ENCODE results near the gene CDC42BPB.

The CDC42BPB gene

DNA sequence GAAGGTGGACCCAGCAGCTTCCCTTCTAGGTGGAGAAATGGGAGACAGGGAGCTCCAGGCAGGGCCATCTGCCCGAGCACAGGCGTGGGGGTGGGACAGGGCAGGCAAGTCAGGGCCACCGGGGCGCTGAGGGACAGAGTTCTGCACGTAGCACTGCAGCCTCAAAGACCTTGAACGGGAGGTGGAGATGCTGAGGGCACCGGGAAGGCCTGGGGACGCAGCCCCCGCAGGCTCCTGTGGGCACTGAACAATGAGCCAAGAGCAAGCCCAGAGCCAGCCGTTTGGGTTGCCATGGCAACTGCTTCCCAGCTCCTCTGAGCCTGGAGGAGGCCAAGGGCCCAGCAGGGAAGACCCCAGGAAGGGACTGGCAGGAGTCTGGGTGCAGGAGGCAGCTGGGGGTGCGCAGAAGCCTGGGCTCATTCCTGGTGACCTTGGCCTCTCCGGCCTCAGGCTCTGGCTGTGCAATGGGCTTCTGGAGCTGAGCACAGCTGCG, 30.0 kb upstream of the CDC42BPB start:
- H3K4me1 Mint-ChIP-seq = peaks cover 3% of the 10 kb centered on the region
- CTCF ChIA-PET = interaction anchor here (0.6 to 1.8 kb wide), 3 partner anchors 9 to 18 kb away, joined by 3 to 11 read pairs (median 3); no protein-coding TSS in a partner anchor
- no peaks in the 10 kb centered on the region for H3K36me3 Mint-ChIP-seq
- no peak overlapping the region for H3K4me3 Mint-ChIP-seq
- no peak for DNase-seq
- no peak overlapping the region for H3K27ac Mint-ChIP-seq
- peaks cover 58% of the 10 kb centered on the region for H3K27me3 Mint-ChIP-seq
- no peaks in the 10 kb centered on the region for H3K9me3 Mint-ChIP-seq

DNA sequence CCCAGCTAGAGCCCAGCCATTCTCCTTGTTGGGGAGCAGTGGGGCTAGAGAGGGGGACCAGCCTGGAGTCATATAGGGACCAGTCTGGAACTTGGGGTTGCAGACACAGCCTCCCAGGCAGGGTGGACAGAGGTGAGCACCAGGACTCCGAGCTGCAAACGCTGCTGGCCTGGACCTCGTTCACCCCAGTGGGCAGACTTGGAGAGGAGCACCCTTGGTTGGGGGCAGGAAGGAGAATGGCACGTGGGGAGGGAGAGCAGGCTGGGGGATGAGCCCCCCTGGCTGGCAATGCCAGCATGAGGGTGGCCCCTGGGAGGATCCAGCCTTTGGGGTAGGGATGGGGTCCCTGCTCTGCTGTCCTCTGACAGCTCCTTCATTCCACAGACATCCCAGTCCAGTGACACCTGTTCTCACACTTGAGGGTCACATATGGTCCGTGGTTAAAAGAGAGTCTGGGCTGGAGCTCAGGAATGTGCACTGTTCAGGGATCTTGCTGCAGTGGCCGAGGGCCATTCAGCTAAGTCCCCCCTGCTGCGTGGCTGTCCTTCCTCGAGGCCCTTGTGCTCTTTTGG, 29.5 kb upstream of the CDC42BPB start:
- peaks cover 3% of the 10 kb centered on the region for H3K4me1 Mint-ChIP-seq
- H3K9me3 Mint-ChIP-seq = no peaks in the 10 kb centered on the region

DNA sequence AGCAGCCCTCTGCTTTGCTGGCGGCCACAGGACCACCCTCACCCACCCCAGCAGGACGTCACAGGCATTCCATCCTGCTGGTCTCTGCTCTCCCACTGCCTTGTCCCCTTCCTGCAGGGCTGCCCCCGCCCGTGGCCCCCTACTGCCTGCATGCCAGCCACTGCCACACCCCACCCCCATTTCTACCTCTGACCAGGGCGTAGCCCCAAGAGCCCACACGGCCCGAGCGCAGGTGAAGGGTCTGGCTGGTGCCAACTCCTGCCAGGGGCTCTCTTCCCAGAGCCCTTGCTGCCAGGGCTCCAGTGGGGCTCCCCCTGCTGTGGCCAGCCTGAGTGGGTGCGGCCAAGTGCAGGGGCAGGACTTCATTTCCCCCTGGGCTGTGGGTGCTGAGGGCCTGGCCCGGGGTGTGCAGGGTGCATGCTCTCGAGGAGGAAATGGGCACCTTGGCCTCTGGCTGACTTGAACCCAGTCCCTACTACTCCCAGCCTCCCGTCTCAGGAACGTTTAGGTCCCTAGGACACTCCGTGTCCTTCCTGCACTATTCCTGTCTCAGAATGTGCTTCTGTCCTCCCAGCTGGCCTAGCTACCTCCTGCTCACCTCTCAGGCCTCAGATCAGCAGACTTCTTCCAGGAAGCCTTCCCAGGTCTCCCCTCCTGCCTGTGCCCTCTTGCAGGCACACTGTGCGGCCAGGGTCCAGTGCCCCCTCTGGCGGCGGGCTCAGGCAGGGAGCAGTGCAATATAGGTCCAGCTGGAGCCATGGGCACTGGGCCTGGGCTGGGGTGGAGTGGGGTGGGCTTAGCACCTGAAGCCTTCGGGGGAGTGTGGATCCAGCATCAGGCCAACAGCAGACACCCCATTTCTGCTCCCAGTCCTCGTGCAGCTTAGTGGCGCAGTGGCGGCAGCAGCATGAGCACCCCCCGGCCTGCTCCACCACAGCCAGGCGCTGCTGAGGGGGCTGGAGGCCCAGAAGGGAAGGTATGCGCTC, 28.1 kb upstream of the CDC42BPB start:
- Mint-ChIP-seq H3K27ac (no peak overlapping the region), H3K9me3 (no peaks in the 10 kb centered on the region), H3K36me3 (no peaks in the 10 kb centered on the region), H3K4me3 (no peak overlapping the region), H3K27me3 (peaks cover 43% of the 10 kb centered on the region), H3K4me1 (no peaks in the 10 kb centered on the region)
- CTCF ChIA-PET = no interaction called here
- DNase-seq = no peak

More for the DNA sequence above, 29.5 kb upstream of the CDC42BPB start:
- no peak overlapping the region for H3K4me3 Mint-ChIP-seq
- peaks cover 55% of the 10 kb centered on the region for H3K27me3 Mint-ChIP-seq
- no peaks in the 10 kb centered on the region for H3K36me3 Mint-ChIP-seq
- DNase-seq = no peak
- CTCF ChIA-PET = interaction anchor here (0.6 to 1.8 kb wide), 3 partner anchors 8 to 19 kb away, joined by 3 to 11 read pairs (median 3); no protein-coding TSS in a partner anchor
- no peak overlapping the region for H3K27ac Mint-ChIP-seq

DNA sequence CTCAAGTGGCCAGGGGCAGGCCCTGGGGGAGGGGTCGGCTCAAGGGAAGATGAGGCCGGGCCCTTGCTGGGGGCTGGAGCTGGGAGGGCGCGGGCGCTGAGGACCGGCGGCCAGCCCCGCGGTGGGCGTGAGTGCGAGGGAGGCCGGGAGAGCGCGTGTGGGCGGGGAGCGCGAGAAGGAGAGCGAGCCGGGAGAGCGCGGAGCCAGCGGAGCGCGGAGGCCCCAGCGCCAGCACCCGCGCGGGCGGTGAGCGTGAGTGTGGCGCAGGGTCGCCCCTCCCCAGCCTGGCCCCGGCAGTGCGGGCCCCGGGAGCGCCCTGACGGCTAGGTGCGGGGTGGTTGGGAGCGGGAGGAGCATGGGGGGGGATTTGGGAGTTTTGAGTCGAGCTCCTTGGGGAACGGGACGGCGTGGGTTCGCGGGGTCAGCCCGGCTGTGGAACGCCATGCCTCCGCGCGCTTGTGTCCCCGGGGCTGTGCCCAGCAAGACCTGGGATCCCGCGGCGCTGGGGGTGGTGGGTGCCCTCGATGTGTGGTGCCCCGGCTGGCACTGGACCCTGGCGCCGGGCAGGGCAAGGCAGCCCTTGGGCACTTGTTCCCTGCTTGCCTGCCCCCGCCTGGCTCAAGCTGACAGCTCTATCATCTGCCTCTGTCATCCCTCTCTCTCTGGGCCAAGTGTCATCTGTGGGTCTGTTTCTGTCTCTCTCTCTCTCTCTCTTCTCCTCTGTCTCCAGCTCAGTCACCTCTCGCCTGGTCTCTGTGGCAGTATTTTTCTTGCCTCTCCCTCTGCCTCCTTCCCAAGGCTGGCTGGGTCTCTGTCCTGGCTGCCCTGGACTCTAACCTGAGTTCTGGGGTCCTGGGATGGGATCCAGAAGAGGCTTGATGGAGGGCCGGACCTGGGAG, 26.9 kb upstream of the CDC42BPB start, which contains the start of gene LBHD2:
Gene LBHD2, plus strand, starts transcription at position 190 of the 899 bp plus-strand sequence. CDS start 1,803 bp downstream, outside the sequence.
- CTCF ChIA-PET = no interaction called here

DNA sequence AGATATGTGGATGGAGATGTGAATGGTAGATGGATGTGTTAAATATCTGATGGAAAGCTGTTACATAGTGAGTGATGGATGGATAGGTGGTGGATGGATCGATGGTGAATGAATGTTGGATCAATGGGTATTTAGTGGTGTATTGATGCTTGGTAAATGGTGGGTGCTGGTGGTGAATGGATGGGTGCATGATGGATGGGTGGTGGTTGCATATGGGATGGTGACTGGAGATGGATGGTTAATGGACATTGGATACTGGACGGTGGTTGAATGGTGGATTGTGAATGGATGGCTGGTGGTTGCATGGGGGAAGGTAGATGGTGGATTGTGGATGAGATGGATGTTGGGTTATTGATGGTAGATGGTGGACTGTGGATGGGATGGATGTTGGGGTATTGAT, 24.6 kb upstream of the CDC42BPB start:
- no peak for DNase-seq
- Mint-ChIP-seq H3K27ac (no peak overlapping the region), H3K4me1 (no peaks in the 10 kb centered on the region), H3K9me3 (no peaks in the 10 kb centered on the region), H3K36me3 (no peaks in the 10 kb centered on the region), H3K4me3 (no peak overlapping the region), H3K27me3 (peaks cover 25% of the 10 kb centered on the region)
- CTCF ChIA-PET = no interaction called here

More for the DNA sequence above, 26.9 kb upstream of the CDC42BPB start, which contains the start of gene LBHD2:
- DNase-seq = no peak
- no peaks in the 10 kb centered on the region for H3K9me3 Mint-ChIP-seq
- no peak within 1 kb of the TSS for H3K4me3 Mint-ChIP-seq
- H3K27ac Mint-ChIP-seq = no peak within 1 kb of the TSS
- peaks cover 35% of the 10 kb centered on the region for H3K27me3 Mint-ChIP-seq
- H3K4me1 Mint-ChIP-seq = no peaks in the 10 kb centered on the region
- H3K36me3 Mint-ChIP-seq = no peaks in the 10 kb centered on the region

DNA sequence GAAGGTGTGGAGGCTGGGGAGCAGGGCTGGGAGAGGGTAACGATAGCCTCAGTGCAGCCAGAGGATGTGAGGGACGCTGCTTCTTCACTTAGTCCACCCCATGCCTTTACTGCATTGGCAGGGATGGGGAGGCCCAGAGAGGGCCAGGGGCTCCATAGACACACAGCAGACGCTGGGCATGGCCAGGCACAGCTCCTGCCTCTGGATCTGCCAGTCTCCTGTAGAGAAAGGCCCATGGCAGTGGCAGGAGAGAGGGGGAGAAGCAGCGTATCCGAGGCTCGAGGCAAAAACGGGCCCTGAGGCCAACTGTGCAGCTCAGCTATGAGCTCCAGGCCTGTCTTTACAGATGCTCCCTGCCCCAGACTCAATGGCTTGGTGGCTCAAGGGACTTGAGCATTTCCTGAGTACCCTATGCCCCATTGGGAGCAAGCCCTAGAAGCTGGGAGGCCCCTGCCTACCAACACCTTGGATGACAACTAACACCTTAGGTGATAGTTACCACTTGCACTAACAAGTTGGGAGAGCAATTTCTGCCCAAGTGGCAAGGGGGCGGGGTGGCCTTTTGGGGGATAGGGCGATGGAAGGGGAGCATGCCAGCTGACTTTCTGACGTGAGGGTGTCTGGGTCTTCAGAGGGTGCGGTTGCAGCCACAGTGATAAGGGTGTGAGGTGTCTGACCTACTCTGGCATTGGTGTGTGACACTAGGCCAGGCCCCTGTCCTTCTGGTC, 21.7 kb upstream of the CDC42BPB start:
- H3K4me3 Mint-ChIP-seq = no peak overlapping the region
- no peak for DNase-seq
- H3K4me1 Mint-ChIP-seq = no peaks in the 10 kb centered on the region
- no peak overlapping the region for H3K27ac Mint-ChIP-seq
- CTCF ChIA-PET = interaction anchor here (0.7 to 2.0 kb wide), 6 partner anchors 8 to 385 kb away, joined by 3 to 8 read pairs (median 3); no protein-coding TSS in a partner anchor
- H3K36me3 Mint-ChIP-seq = no peaks in the 10 kb centered on the region
- H3K9me3 Mint-ChIP-seq = no peaks in the 10 kb centered on the region
- H3K27me3 Mint-ChIP-seq = peaks cover 26% of the 10 kb centered on the region

DNA sequence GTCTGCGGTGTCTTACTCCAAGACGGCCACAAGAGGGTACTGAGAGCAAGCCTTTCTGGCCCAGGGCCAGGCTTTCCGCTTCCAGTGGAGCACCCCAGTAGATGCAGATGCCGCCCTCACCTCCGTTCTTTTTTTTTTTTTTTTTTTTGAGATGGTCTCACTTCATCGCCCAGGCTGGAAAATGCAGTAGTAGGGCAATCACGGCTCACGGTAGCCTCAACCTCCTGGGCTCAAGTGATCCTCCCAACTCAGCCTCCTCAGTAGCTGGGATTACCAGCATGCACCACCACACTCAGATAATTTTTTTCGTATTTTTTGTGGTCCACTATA, 21.0 kb upstream of the CDC42BPB start:
- peak; percentile 82 for DNase-seq
- H3K36me3 Mint-ChIP-seq = no peaks in the 10 kb centered on the region
- no peak overlapping the region for H3K4me3 Mint-ChIP-seq
- peaks cover 29% of the 10 kb centered on the region for H3K27me3 Mint-ChIP-seq
- CTCF ChIA-PET = interaction anchor here (0.7 to 2.0 kb wide), 5 partner anchors 9 to 384 kb away, joined by 3 to 8 read pairs (median 3); no protein-coding TSS in a partner anchor
- no peaks in the 10 kb centered on the region for H3K4me1 Mint-ChIP-seq
- H3K9me3 Mint-ChIP-seq = no peaks in the 10 kb centered on the region
- no peak overlapping the region for H3K27ac Mint-ChIP-seq

DNA sequence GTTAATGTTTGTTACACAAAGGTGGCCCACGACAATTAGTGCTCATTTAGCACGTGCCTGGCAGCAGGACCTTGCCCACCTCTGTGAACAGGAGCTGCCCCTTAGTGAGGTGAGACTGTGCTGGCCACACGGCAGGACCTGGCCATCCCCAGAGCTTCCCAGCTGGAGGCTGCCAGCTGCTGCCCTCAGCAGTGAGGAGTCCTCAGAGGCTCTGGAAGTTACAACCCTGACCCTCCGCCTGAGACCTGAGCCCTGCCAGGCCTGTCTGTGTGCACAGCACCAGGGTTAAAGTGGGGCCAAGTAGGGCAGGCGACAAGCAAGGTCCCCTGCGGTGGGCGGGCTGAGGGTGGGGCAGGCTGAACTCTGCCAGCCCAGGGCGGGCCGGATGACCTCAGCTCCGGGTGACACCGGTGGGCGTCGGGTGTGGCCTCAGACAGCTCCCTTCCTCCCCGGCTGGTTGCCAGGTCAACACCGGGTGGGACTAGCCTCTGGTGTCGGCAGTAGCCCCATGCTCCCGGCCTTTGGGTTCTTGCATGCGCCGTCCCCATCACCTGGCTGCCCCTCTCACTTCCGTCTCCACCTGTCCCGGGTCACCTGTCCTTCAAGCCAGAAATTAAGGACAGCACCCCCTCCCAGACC, 17.5 kb upstream of the CDC42BPB start:
- Mint-ChIP-seq H3K4me3 (no peak overlapping the region), H3K9me3 (no peaks in the 10 kb centered on the region), H3K36me3 (no peaks in the 10 kb centered on the region), H3K27ac (no peak overlapping the region), H3K4me1 (no peaks in the 10 kb centered on the region), H3K27me3 (peaks cover 41% of the 10 kb centered on the region)
- CTCF ChIA-PET = interaction anchor here (0.5 to 2.7 kb wide), 8 partner anchors 12 to 479 kb away, joined by 3 to 11 read pairs (median 4); no protein-coding TSS in a partner anchor
- peak; percentile 42 for DNase-seq

DNA sequence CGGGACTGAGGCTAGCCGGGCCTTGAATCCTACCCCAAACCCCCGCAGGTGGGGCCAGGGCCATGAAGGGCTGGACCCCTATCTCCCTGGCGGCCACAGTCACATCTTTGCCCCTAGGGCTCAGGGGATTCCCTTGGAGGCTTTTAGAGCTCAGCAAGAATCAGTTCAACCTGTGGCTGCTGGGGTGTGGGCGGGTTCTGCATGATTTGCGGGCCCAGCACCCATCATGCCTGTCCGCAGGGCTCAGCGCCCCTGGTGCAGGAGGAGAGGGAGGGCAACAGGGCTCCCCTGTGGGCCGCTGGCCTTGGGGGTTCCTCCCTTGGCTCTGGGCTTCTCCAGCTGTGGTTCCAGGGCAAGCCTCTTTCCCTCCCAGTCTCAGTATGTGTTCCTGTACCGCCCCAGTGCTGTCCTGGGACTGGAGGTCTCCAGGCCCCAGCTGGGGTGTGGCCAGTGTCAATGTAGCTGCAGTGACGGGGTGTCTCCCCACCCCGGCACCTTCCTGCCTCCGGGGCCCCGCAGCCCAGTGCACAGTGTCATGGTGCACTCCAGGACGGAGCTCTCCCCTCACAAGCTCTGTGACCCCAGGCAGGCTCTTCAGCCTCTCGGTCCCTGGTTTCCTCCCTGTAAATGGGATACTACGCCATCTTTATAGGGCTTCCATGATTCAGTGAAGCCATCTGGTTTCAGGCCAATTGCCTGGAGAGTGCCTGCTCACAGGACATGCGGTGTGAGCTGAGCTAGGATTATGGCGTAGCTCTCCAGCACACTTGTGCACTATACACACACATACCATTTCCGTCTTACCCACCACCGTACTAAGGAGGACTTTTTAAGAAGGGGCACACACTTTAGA, 16.8 kb upstream of the CDC42BPB start:
- Mint-ChIP-seq H3K27me3 (peaks cover 41% of the 10 kb centered on the region), H3K4me3 (no peak overlapping the region), H3K27ac (no peak overlapping the region), H3K36me3 (no peaks in the 10 kb centered on the region), H3K9me3 (no peaks in the 10 kb centered on the region), H3K4me1 (no peaks in the 10 kb centered on the region)
- peak; percentile 19 for DNase-seq
- CTCF ChIA-PET = interaction anchor here (0.5 to 2.7 kb wide), 5 partner anchors 13 to 399 kb away, joined by 3 to 11 read pairs (median 4); no protein-coding TSS in a partner anchor

DNA sequence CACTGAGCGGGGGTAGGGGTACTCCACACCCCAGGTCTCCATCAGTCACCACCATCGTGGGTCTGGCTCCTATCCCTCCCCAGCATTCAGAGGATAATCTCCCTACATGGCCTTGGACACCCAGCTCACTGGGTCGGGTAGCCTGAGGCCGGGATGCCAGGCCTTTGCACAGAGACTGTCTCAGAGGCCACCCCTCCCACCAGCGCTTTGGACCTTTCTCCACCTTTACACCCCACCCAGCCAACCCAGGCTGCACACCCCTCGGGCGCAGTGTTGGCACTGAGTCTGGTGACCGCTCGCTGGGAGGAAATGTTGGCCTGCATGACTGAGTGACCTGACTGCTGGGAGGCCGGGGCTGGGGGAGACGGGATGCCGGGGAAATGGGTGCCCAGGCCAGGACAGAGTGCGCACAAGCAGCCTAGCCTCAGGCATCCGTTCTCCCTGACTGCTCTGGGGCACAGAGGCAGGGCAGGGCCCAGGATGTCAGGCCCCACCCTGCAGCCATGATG, 16.1 kb upstream of the CDC42BPB start:
- Mint-ChIP-seq H3K36me3 (no peaks in the 10 kb centered on the region), H3K9me3 (no peaks in the 10 kb centered on the region), H3K4me1 (no peaks in the 10 kb centered on the region), H3K27me3 (peaks cover 40% of the 10 kb centered on the region), H3K27ac (no peak overlapping the region), H3K4me3 (no peak overlapping the region)
- CTCF ChIA-PET = no interaction called here
- DNase-seq = peak; percentile 18

DNA sequence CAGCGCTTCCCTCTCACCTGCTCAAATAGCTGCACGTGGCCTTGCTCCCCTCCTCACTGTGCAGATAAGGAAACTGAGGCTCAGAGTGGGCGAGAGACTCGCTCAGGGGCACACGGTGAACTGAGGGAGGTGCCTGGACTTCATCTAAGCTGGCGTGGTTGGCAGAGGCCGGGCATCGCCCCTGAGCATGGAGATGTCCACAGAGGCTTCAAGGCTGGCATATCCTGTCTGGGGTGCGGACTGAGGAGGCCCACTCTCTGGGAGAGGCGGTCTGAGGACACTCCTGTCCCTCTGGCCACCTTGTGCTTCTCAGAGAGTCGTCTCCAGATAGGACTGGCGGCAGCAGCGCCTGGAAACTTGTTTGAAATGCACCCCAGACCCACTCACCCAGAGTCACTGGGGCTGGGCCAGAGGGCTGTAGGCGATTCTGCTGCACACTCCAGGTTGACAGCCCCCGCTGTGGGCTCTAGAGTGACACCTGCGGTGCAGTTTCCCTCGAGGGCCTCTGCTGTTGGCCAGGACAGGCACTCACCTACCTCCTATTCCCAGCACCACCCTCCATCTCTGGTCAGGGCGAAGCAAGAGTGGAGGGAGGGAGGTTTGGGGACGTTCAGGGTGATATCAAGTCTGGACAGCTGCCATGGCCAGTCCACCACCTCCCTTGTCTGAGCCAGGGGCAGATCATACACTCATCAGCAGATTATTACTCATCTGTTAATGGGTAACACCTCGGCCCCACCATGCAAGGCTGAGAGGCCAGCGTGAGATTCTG, 15.4 kb upstream of the CDC42BPB start:
- peak; percentile 14 for DNase-seq
- Mint-ChIP-seq H3K27me3 (peaks cover 37% of the 10 kb centered on the region), H3K9me3 (no peaks in the 10 kb centered on the region), H3K4me1 (no peaks in the 10 kb centered on the region), H3K27ac (no peak overlapping the region), H3K4me3 (no peak overlapping the region), H3K36me3 (no peaks in the 10 kb centered on the region)
- CTCF ChIA-PET = no interaction called here
